Choroid plexus epithelial cell (primary cell): ENCODE data around the gene QRFP.
A peak's percentile ranks its signal among the peaks of the same experiment; 100 is the strongest.

Source experiments
- DNase-seq: peaks from one replicate; pipeline ENCODE4 v3.0.0-alpha.2; 2010; ENCODE audit warnings: low read depth
- H3K4me3 ChIP-seq: 2 replicates; pipeline ENCODE4 v1.5.1; 2011; ENCODE audit warnings: low read depth, mild to moderate bottlenecking, control low read depth, low read length, moderate library complexity
- CTCF ChIP-seq: conservative IDR thresholded peaks from 2 replicates; pipeline ENCODE4 v1.5.1; 2011; ENCODE audit warnings: low read depth, mild to moderate bottlenecking, control low read depth, inconsistent platforms, low read length, moderate library complexity

The QRFP gene

GRCh38 chr9:130918101-130918825 is 21.7 kb upstream of the QRFP start:
- H3K4me3 ChIP-seq: no peak overlapping the region
- DNase-seq: no peak
- no peak for TF ChIP-seq CTCF

GRCh38 chr9:130917168-130917960 is 20.8 kb upstream of the QRFP start:
- DNase-seq: no peak
- TF ChIP-seq CTCF: no peak
- H3K4me3 ChIP-seq: no peak overlapping the region

GRCh38 chr9:130915096-130915447 is 18.5 kb upstream of the QRFP start:
- DNase-seq: no peak
- TF ChIP-seq CTCF: no peak
- H3K4me3 ChIP-seq: no peak overlapping the region

GRCh38 chr9:130914417-130915095 is 17.9 kb upstream of the QRFP start:
- no peak for DNase-seq
- no peak for TF ChIP-seq CTCF
- H3K4me3 ChIP-seq: no peak overlapping the region

- no peak for TF ChIP-seq CTCF
- DNase-seq: no peak
- H3K4me3 ChIP-seq: no peak overlapping the region
Measured at GRCh38 chr9:130913599-130914416, 17.2 kb upstream of the QRFP start.

- DNase-seq: peak; percentile 43
- H3K4me3 ChIP-seq: peak overlapping the region; percentile 13
Measured at GRCh38 chr9:130912932-130913598, 16.5 kb upstream of the QRFP start.

More at GRCh38 chr9:130912932-130913598, 16.5 kb upstream of the QRFP start:
- TF ChIP-seq CTCF: no peak
